Measurements from ENCODE around the gene GLIPR2. TPM values are rescaled to one million over a fixed set of nuclear protein-coding genes. Genes with fewer than 3 reads are reported as not detected.

GLIPR2 gene
- total and polyA plus RNA-seq, 2 experiments from 2014 or later: 5.1 to 5.7 TPM

DNA sequence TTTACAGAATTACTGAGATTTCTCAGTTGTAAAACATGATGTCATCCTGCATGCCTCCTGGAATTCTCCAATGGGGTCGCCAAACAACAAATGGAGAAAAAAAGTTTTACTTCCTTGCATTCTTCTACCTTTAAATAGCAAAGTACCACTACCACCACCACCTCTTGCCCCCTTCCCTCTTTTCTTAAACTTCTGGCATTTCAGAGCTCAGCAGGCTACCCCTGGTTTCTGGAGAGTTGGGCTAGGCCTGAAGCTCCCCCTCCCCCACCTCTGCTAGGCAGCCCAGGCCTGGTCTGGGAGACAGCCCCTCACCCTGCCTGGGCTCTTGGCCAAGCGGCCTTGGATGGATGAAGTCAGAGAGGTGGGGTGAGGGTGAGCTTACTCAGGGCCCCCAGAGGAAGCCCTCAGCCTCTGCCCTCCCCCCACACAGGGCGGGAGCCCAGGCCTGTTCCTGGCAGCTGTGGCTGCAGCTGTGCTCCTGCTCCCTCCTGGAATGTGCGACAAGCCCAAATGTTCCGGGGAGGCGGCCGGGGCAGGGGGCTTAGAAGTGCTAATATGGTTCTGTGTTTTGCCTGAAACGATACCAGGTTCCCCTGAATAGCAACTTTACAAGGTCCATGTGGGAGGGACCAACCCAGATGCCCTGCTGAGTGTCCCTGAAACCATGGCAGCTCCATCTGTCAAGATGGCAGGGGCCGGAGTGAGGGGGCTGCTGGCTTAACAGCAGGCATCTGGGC lies 26.7 kb downstream of the GLIPR2 start (continued):
- TF ChIP-seq ZNF462 (CRISPR knock-in tag; IDR thresholded peaks at IDR 0.05) (peak; percentile 80; the same call in 1 of the 2 replicates), NANOG (IDR thresholded peaks at IDR 0.05; ENCODE audit: borderline replicate concordance) (no peak)

- DNase-seq (ENCODE audit: low spot score) (no peak), ATAC-seq (no peak)
- Histone ChIP-seq H3K4me1 (ENCODE audit: insufficient read depth) (peaks cover 27% of the 10 kb centered on the region), H3K79me2 (replicated peaks; ENCODE audit: insufficient read depth) (no peaks in the 10 kb centered on the region), H3K27ac (ENCODE audit: low read depth) (peak overlapping the region; percentile 88), H3K36me3 (ENCODE audit: insufficient read depth) (no peaks in the 10 kb centered on the region), H2AFZ (no peak overlapping the region; the same call in 1 of the 2 replicates), H3K27me3 (ENCODE audit: insufficient read depth) (no peaks in the 10 kb centered on the region), H3K4me2 (peak overlapping the region; percentile 42), H3K9me2 (ENCODE audit: insufficient read depth) (peaks cover 3% of the 10 kb centered on the region; the same call in 1 of the 2 replicates), H3K4me3 (no peak overlapping the region), H4K20me1 (replicated peaks; ENCODE audit: insufficient read depth) (no peaks in the 10 kb centered on the region), H3F3A (replicated peaks; ENCODE audit: low read depth) (peaks cover 7% of the 10 kb centered on the region; the same call in 1 of the 2 replicates)
- no peaks in the 10 kb centered on the region; the same call in none of the 3 replicates for H3K9me3 Mint-ChIP-seq
- peak overlapping the region; percentile 88 for H3K27ac Mint-ChIP-seq
- H3K27me3 Mint-ChIP-seq (ENCODE audit: insufficient read depth, low read depth, poor library complexity): peaks cover 25% of the 10 kb centered on the region
- peak overlapping the region; percentile 27; the same call in 1 of the 3 replicates for H3K4me3 Mint-ChIP-seq
- H3K4me1 Mint-ChIP-seq: peaks cover 46% of the 10 kb centered on the region
- peaks cover 6% of the 10 kb centered on the region; the same call in 2 of the 3 replicates for H3K36me3 Mint-ChIP-seq (ENCODE audit: low read depth)
- TF ChIP-seq ETS1 (IDR thresholded peaks at IDR 0.05): no peak
- no peak for TF ChIP-seq ZNF114 (CRISPR knock-in tag; IDR thresholded peaks at IDR 0.05)
- TF ChIP-seq POLR2AphosphoS5 (IDR thresholded peaks at IDR 0.05; ENCODE audit: low read depth): no peak
- TF ChIP-seq REST (IDR thresholded peaks at IDR 0.05; ENCODE audit: unreplicated experiment): no peak
- no peak for TF ChIP-seq EZH2phosphoT487 (IDR thresholded peaks at IDR 0.05; ENCODE audit: unreplicated experiment)
- no peak for TF ChIP-seq CREB1 (CRISPR knock-in tag; IDR thresholded peaks at IDR 0.05; ENCODE audit: low read depth)
- TF ChIP-seq CTCF (conservative IDR thresholded peaks at IDR 0.05; ENCODE audit: low read depth in 2 of 2): no peak
- TF ChIP-seq ZNF331 (CRISPR knock-in tag; IDR thresholded peaks at IDR 0.05; ENCODE audit: low read depth): no peak
- TF ChIP-seq JUNB (IDR thresholded peaks at IDR 0.05; ENCODE audit: unreplicated experiment): no peak
- no peak for TF ChIP-seq STAT1 (IDR thresholded peaks at IDR 0.05; ENCODE audit: unreplicated experiment)
These were observed 27.2 kb downstream of the GLIPR2 start for GRCh38 chr9:36163786-36164170.

Measured in GM23338 (cell line).